ENCODE results near the gene PADI3.

- TF ChIP-seq SMAD1 (CRISPR knock-in tag; IDR thresholded peaks at IDR 0.05; ENCODE audit: borderline replicate concordance, low read depth), result no peak
- no peak for TF ChIP-seq DNMT1 (CRISPR knock-in tag; IDR thresholded peaks at IDR 0.05)
- no peak for TF ChIP-seq NFIC (IDR thresholded peaks at IDR 0.05; ENCODE audit: low read length)
- TF ChIP-seq, protein P1, sequence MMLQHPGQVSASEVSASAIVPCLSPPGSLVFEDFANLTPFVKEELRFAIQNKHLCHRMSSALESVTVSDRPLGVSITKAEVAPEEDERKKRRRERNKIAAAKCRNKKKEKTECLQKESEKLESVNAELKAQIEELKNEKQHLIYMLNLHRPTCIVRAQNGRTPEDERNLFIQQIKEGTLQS (CRISPR knock-in tag; IDR thresholded peaks at IDR 0.05), result no peak
- no peak for TF ChIP-seq ZMAT3 (CRISPR knock-in tag; conservative IDR thresholded peaks at IDR 0.05)
- no peak for TF ChIP-seq PPARG (CRISPR knock-in tag; conservative IDR thresholded peaks at IDR 0.05)
- TF ChIP-seq TP53 (CRISPR knock-in tag; conservative IDR thresholded peaks at IDR 0.05), result no peak
- TF ChIP-seq SMARCC2 (IDR thresholded peaks at IDR 0.05), result no peak
- TF ChIP-seq ZNF180 (CRISPR knock-in tag; IDR thresholded peaks at IDR 0.05; ENCODE audit: borderline replicate concordance, low read depth), result no peak
- no peak for TF ChIP-seq CEBPG (CRISPR knock-in tag; IDR thresholded peaks at IDR 0.05)
- no peak for TF ChIP-seq HNF1A (IDR thresholded peaks at IDR 0.05; ENCODE audit: low read depth)
- no peak for TF ChIP-seq HNF1A (CRISPR knock-in tag; IDR thresholded peaks at IDR 0.05; ENCODE audit: borderline replicate concordance)
- no peak for TF ChIP-seq ZKSCAN8 (CRISPR knock-in tag; IDR thresholded peaks at IDR 0.05; ENCODE audit: borderline replicate concordance)
Measured at GRCh38 chr1:17243274-17243673, 5.6 kb upstream of the PADI3 start.

Measured in HepG2 (cell line).